MCF 10A (cell line): ENCODE results near the gene TMEM185A. TPM values are rescaled to one million over a fixed set of nuclear protein-coding genes. Genes with fewer than 3 reads are reported as not detected.

Experiments
- BruUV-seq: library from RNA; stranded (reverse); fragments of 400-500 nt; replicated peaks from 2 replicates; lab custom pipeline; 2021; lab: Mats Ljungman, UMichigan
- CTCF ChIA-PET: fragments of 300-600 bp; sonication (Branson Sonifier 250); formaldehyde crosslinking; extraction: SDS; loops from one replicate; lab custom pipeline; 2021; ENCODE audit warnings: antibody characterized with exemption, inconsistent platforms; lab: Yijun Ruan, JAX
- POLR2A ChIA-PET: fragments of 300-600, 350-650 bp; sonication (Branson Sonifier 250); formaldehyde crosslinking; extraction: SDS; loops from one replicate; lab custom pipeline; 2020; ENCODE audit warnings: antibody characterized with exemption, inconsistent platforms; lab: Yijun Ruan, JAX
- DNase-seq: peaks from one replicate; pipeline ENCODE4 v3.0.0-alpha.2; 2018; ENCODE audit not compliant: unreplicated experiment
- H3K27ac Mint-ChIP-seq: one replicate; pipeline ENCODE4 v1.8.0; 2022; ENCODE audit warnings: mild to moderate bottlenecking, low read depth, mixed read lengths; ENCODE audit not compliant: unreplicated experiment
- H3K27me3 Mint-ChIP-seq: one replicate; pipeline ENCODE4 v1.8.0; 2022; ENCODE audit warnings: mixed read lengths; ENCODE audit not compliant: insufficient read depth, unreplicated experiment
- H3K36me3 Mint-ChIP-seq: one replicate; pipeline ENCODE4 v1.8.0; 2022; ENCODE audit warnings: mild to moderate bottlenecking, moderate library complexity, mixed read lengths; ENCODE audit not compliant: insufficient read depth, unreplicated experiment
- H3K4me1 Mint-ChIP-seq: one replicate; pipeline ENCODE4 v1.8.0; 2022; ENCODE audit warnings: mixed read lengths; ENCODE audit not compliant: insufficient read depth, unreplicated experiment
- H3K4me3 Mint-ChIP-seq: one replicate; pipeline ENCODE4 v1.8.0; 2022; ENCODE audit warnings: mild to moderate bottlenecking, moderate library complexity, mixed read lengths; ENCODE audit not compliant: unreplicated experiment
- H3K9me3 Mint-ChIP-seq: one replicate; pipeline ENCODE4 v1.8.0; 2022; ENCODE audit warnings: mixed read lengths; ENCODE audit not compliant: unreplicated experiment
- CTCF ChIP-seq: fragments of 200-600 bp; IDR thresholded peaks from one replicate; pipeline ENCODE4 v1.8.0; 2022; ENCODE audit warnings: antibody characterized with exemption, mild to moderate bottlenecking; ENCODE audit not compliant: unreplicated experiment
- intact Hi-C: fragments of 100-400 bp; cut with micrococcal nuclease; formaldehyde crosslinking; loops from 2 replicates; pipeline ENCODE4 v1.14.1; 2022
- total RNA-seq: library from RNA; stranded (reverse); gene quantifications from 2 replicates; pipeline ENCODE4 v1.2.3, GENCODE V29; 2022

TMEM185A gene
- total RNA-seq, 1 experiment from 2014 or later = 15.5 TPM

GRCh38 chrX:149652232-149652981 lies 20.8 kb upstream of the TMEM185A start:
- Mint-ChIP-seq H3K9me3 (peaks cover 8% of the 10 kb centered on the region), H3K27me3 (no peaks in the 10 kb centered on the region), H3K36me3 (no peaks in the 10 kb centered on the region), H3K4me3 (no peak overlapping the region), H3K27ac (no peak overlapping the region), H3K4me1 (no peaks in the 10 kb centered on the region)
- DNase-seq = no peak
- ChIA-PET POLR2A (no interaction called here), CTCF (no interaction called here)
- intact Hi-C loops = no loop called here
- no TSS peak for BruUV-seq
- no peak for TF ChIP-seq CTCF

GRCh38 chrX:149650162-149650561 lies 18.6 kb upstream of the TMEM185A start:
- no TSS peak for BruUV-seq
- Mint-ChIP-seq H3K4me3 (no peak overlapping the region), H3K4me1 (no peaks in the 10 kb centered on the region), H3K36me3 (no peaks in the 10 kb centered on the region), H3K27me3 (no peaks in the 10 kb centered on the region), H3K27ac (no peak overlapping the region), H3K9me3 (peaks cover 8% of the 10 kb centered on the region)
- no peak for TF ChIP-seq CTCF
- ChIA-PET CTCF (interaction anchor here (0.6 kb wide), 1 partner anchor 28 kb away, joined by 4 read pairs; no protein-coding TSS in a partner anchor), POLR2A (no interaction called here)
- no peak for DNase-seq
- intact Hi-C loops = no loop called here

DNA sequence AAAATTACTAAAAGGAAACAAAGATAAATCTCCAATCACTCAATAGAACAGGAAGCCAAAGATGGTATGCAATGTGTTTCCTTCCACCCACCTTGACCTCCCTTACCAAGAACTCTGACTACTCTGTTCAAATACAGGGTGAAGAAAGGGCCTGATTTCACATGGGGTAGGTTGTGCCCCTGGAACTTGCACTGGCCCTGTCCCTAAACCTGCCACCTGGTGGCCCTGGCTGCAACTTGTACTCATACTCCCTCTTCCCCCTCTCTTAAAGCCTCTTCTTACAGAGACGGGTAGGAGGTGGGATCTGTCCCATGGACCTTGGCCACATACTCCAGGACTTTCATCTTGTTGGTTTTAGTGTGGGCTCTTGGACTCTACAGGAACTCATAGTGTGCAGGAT lies 17.3 kb upstream of the TMEM185A start:
- H3K9me3 Mint-ChIP-seq = peaks cover 8% of the 10 kb centered on the region
- no peak overlapping the region for H3K4me3 Mint-ChIP-seq
- no peaks in the 10 kb centered on the region for H3K4me1 Mint-ChIP-seq
- no TSS peak for BruUV-seq
- DNase-seq = no peak
- no peaks in the 10 kb centered on the region for H3K27me3 Mint-ChIP-seq
- H3K27ac Mint-ChIP-seq = no peak overlapping the region
- no peaks in the 10 kb centered on the region for H3K36me3 Mint-ChIP-seq
- CTCF ChIA-PET = interaction anchor here (0.7 kb wide), 1 partner anchor 13 kb away, joined by 3 read pairs; no protein-coding TSS in a partner anchor
- no peak for TF ChIP-seq CTCF
- intact Hi-C loops = no loop called here
- POLR2A ChIA-PET = no interaction called here

DNA sequence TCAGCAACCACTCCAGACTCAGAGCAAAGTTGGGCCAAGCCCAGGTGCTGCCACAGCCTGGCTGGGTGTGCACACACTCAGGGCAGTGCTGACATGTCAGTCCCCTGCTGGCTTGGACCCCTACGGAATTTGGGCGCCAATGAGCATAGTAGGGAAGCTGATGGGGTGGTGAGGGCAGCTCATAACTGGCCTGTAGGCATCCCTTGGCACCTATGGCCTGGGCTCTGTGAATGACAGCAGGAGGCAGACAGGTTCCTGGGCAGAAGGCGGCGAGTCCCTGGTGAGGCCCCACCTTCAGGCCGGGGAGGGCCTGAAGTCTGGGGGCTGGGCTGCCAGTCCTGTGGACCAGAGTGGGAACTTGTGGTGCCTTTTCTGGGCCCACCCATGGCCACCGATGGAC lies 15.9 kb upstream of the TMEM185A start:
- POLR2A ChIA-PET = no interaction called here
- CTCF ChIA-PET = interaction anchor here (0.6 kb wide), 2 partner anchors 8 to 1508 kb away, joined by 3 read pairs; no protein-coding TSS in a partner anchor
- no peak for DNase-seq
- no peaks in the 10 kb centered on the region for H3K36me3 Mint-ChIP-seq
- TF ChIP-seq CTCF = no peak
- no peak overlapping the region for H3K4me3 Mint-ChIP-seq
- H3K27me3 Mint-ChIP-seq = no peaks in the 10 kb centered on the region
- no TSS peak for BruUV-seq
- H3K4me1 Mint-ChIP-seq = no peaks in the 10 kb centered on the region
- intact Hi-C loops = no loop called here
- peaks cover 8% of the 10 kb centered on the region for H3K9me3 Mint-ChIP-seq
- no peak overlapping the region for H3K27ac Mint-ChIP-seq
